Sigmoid colon (tissue), 7 donors: Measurements from ENCODE around the gene DYNLRB1. TPM values are rescaled to one million over a fixed set of nuclear protein-coding genes. Genes with fewer than 3 reads are reported as not detected.

Experiments
- DNase-seq: peaks from one replicate; pipeline ENCODE4 v3.0.0-alpha.2; 2019
- H3K27ac ChIP-seq, 4 donors: fragments of 200-600 bp; sonication (generic); one replicate each; pipeline ENCODE4 v1.5.1; 2016 to 2019; ENCODE audit warnings: mild to moderate bottlenecking in 1 of 4
- H3K27me3 ChIP-seq, 3 donors: fragments of 200-600 bp; sonication (generic); one replicate each; pipeline ENCODE4 v1.5.1; 2019; ENCODE audit warnings: mild to moderate bottlenecking in 1 of 3
- H3K36me3 ChIP-seq, 4 donors: fragments of 200-600 bp; sonication (generic); one replicate each; pipeline ENCODE4 v1.5.1; 2016 to 2019
- H3K4me1 ChIP-seq, 4 donors: fragments of 200-600 bp; sonication (generic); one replicate each; pipeline ENCODE4 v1.5.1; 2017 to 2019
- H3K4me3 ChIP-seq, 4 donors: fragments of 200-600 bp; sonication (generic); one replicate each; pipeline ENCODE4 v1.5.1; 2017 to 2019; ENCODE audit warnings: mild to moderate bottlenecking in 2 of 4, moderate library complexity in 1 of 4
- H3K9me3 ChIP-seq, 4 donors: fragments of 200-600 bp in 3 of 4; sonication (generic) in 3 of 4; one replicate each; pipeline versions ENCODE4 v1.5.1 to v1.6.1; 2013 to 2019
- CTCF ChIP-seq, 4 experiments: fragments of 450-650 bp in 3 of 4; fragments of 200-600 bp in 1 of 4; IDR thresholded peaks; one replicate each; pipeline ENCODE4 v1.5.1; 2016 to 2019; ENCODE audit warnings: antibody characterized with exemption in 4 of 4, mild to moderate bottlenecking in 3 of 4, moderate library complexity in 2 of 4
- EP300 ChIP-seq, 4 donors: sonication (generic); formaldehyde crosslinking; IDR thresholded peaks; one replicate each; pipeline ENCODE4 v1.6.1; 2017; ENCODE audit warnings: antibody characterized with exemption in 4 of 4
- POLR2A ChIP-seq, 2 donors: fragments of 450-650 bp; IDR thresholded peaks; one replicate each; pipeline ENCODE4 v1.6.1; 2016; ENCODE audit warnings: antibody characterized with exemption in 2 of 2, mild to moderate bottlenecking in 2 of 2, moderate library complexity in 2 of 2
- POLR2AphosphoS5 ChIP-seq, 4 donors: sonication (generic); formaldehyde crosslinking; IDR thresholded peaks; one replicate each; pipeline ENCODE4 v1.6.1; 2017; ENCODE audit warnings: antibody characterized with exemption in 4 of 4
- WGBS, 2 donors: extraction: QIAGEN DNeasy Blood & Tissue Kit; methylation state at CpG; one replicate each; pipeline ENCODE4 v1.1.7; 2013; 5-methylcytosine and 5-hydroxymethylcytosine counted together
- intact Hi-C: fragments of 100-400 bp; cut with DNase I; formaldehyde crosslinking; loops from one replicate; pipeline ENCODE4 v1.15.1; 2023
- polyA plus RNA-seq, 3 donors: library from polyadenylated mRNA; stranded (reverse); fragments of 200-250 nt; gene quantifications; one replicate each; pipeline ENCODE4 v1.2.3, GENCODE V29; 2013
- total RNA-seq, 4 donors: library from RNA; depleted of rRNA; stranded (reverse); fragments of >200 nt; gene quantifications; one replicate each; pipeline ENCODE4 v1.1.0, GENCODE V29; 2016
- donor health status: healthy with polysubstance abuse.
- donor health status: Bipolar disorder and iron deficiency.
- donor health status: healthy.

DYNLRB1 gene
- total and polyA plus RNA-seq, 7 donors = 148 to 259 (median 168) TPM

GRCh38 chr20:34571753-34572152, 55.5 kb downstream of the DYNLRB1 start:
- Histone ChIP-seq H3K4me1 (no peaks in the 10 kb centered on the region), H3K27me3 (no peaks in the 10 kb centered on the region), H3K36me3 (peaks cover 5 to 44% (median 10%) of the 10 kb centered on the region in 4 donors), H3K27ac (no peak overlapping the region), H3K9me3 (no peaks in the 10 kb centered on the region), H3K4me3 (no peak overlapping the region)
- TF ChIP-seq POLR2A (IDR thresholded peaks at IDR 0.05) (no peak), EP300 (IDR thresholded peaks at IDR 0.05) (no peak), POLR2AphosphoS5 (IDR thresholded peaks at IDR 0.05) (no peak), CTCF (IDR thresholded peaks at IDR 0.05) (no peak)
- intact Hi-C loops = no loop called here
- no peak for DNase-seq
- 89 to 93% methylated on average over 5 of the region's 5 CpGs for WGBS, 2 donors

GRCh38 chr20:34573541-34574300, 57.5 kb downstream of the DYNLRB1 start:
- WGBS, 2 donors = 95 to 97% methylated on average over 7 of the region's 7 CpGs
- H3K4me1 ChIP-seq = peaks cover 0 to 2% (median 0%) of the 10 kb centered on the region in 4 donors
- DNase-seq = peak; percentile 46
- intact Hi-C loops = no loop called here
- H3K36me3 ChIP-seq = peaks cover 5 to 44% (median 10%) of the 10 kb centered on the region in 4 donors
- no peaks in the 10 kb centered on the region for H3K9me3 ChIP-seq
- H3K27me3 ChIP-seq = no peaks in the 10 kb centered on the region
- no peak overlapping the region for H3K27ac ChIP-seq
- TF ChIP-seq POLR2A (IDR thresholded peaks at IDR 0.05) = no peak
- no peak overlapping the region for H3K4me3 ChIP-seq

GRCh38 chr20:34574426-34574825, 58.2 kb downstream of the DYNLRB1 start:
- Histone ChIP-seq H3K4me1 (peaks cover 0 to 9% (median 0%) of the 10 kb centered on the region in 4 donors), H3K27ac (no peak overlapping the region), H3K36me3 (peaks cover 5 to 40% (median 10%) of the 10 kb centered on the region in 4 donors), H3K9me3 (no peaks in the 10 kb centered on the region), H3K27me3 (no peaks in the 10 kb centered on the region), H3K4me3 (no peak overlapping the region)
- DNase-seq = no peak
- intact Hi-C loops = no loop called here
- no peak for TF ChIP-seq EP300 (IDR thresholded peaks at IDR 0.05)
- TF ChIP-seq POLR2AphosphoS5 (IDR thresholded peaks at IDR 0.05) = no peak
- TF ChIP-seq POLR2A (IDR thresholded peaks at IDR 0.05) = no peak
- TF ChIP-seq CTCF (IDR thresholded peaks at IDR 0.05) = no peak
- 97% methylated on average over 5 of the region's 5 CpGs for WGBS, 2 donors

- H3K4me1 ChIP-seq = peaks cover 0 to 10% (median 0%) of the 10 kb centered on the region in 4 donors
- H3K27me3 ChIP-seq = no peaks in the 10 kb centered on the region
- H3K9me3 ChIP-seq = no peaks in the 10 kb centered on the region
- WGBS, 2 donors = 88 to 94% methylated on average over 6 of the region's 6 CpGs
- intact Hi-C loops = no loop called here
- TF ChIP-seq POLR2A (IDR thresholded peaks at IDR 0.05) (no peak), CTCF (IDR thresholded peaks at IDR 0.05) (no peak), POLR2AphosphoS5 (IDR thresholded peaks at IDR 0.05) (no peak), EP300 (IDR thresholded peaks at IDR 0.05) (no peak)
- peaks cover 5 to 38% (median 10%) of the 10 kb centered on the region in 4 donors for H3K36me3 ChIP-seq
- no peak overlapping the region for H3K4me3 ChIP-seq
- DNase-seq = no peak
- H3K27ac ChIP-seq = no peak overlapping the region
These were observed 58.6 kb downstream of the DYNLRB1 start for GRCh38 chr20:34574861-34575260.

- intact Hi-C loops = no loop called here
- Histone ChIP-seq H3K9me3 (no peaks in the 10 kb centered on the region), H3K27me3 (no peaks in the 10 kb centered on the region), H3K36me3 (peaks cover 5 to 38% (median 10%) of the 10 kb centered on the region in 4 donors), H3K4me3 (no peak overlapping the region), H3K27ac (no peak overlapping the region), H3K4me1 (peaks cover 0 to 10% (median 0%) of the 10 kb centered on the region in 4 donors)
- 96 to 98% methylated on average over 5 of the region's 5 CpGs for WGBS, 2 donors
- TF ChIP-seq POLR2AphosphoS5 (IDR thresholded peaks at IDR 0.05) (no peak), CTCF (IDR thresholded peaks at IDR 0.05) (no peak), EP300 (IDR thresholded peaks at IDR 0.05) (no peak), POLR2A (IDR thresholded peaks at IDR 0.05) (no peak)
- DNase-seq = no peak
These were observed 59.0 kb downstream of the DYNLRB1 start for GRCh38 chr20:34575271-34575670.
